Measurements from ENCODE around the gene GJD2.
A peak's percentile ranks its signal among the peaks of the same experiment; 100 is the strongest.

Gene GJD2

GRCh38 chr15:34754674-34755418 lies at the start of gene GJD2:
Gene GJD2, minus strand, starts transcription at chr15:34754998. Its CDS starts 510 bp downstream, at chr15:34754488.
- peak; percentile 55 for DNase-seq (ENCODE audit: low read depth, low spot score)

GRCh38 chr15:34804113-34804512 lies 49.3 kb upstream of the GJD2 start:
- no peak for DNase-seq (ENCODE audit: low read depth, low spot score)

- DNase-seq (ENCODE audit: low read depth, low spot score) = no peak
Measured at GRCh38 chr15:34802803-34803750, 48.3 kb upstream of the GJD2 start.

GRCh38 chr15:34802371-34802770 lies 47.6 kb upstream of the GJD2 start:
- no peak for DNase-seq (ENCODE audit: low read depth, low spot score)

GRCh38 chr15:34799149-34800101 lies 44.6 kb upstream of the GJD2 start:
- peak; percentile 90 for DNase-seq (ENCODE audit: low read depth, low spot score)

GRCh38 chr15:34796847-34797435 lies 42.1 kb upstream of the GJD2 start:
- DNase-seq (ENCODE audit: low read depth, low spot score) = no peak

GRCh38 chr15:34795267-34796081 lies 40.7 kb upstream of the GJD2 start, which contains the start of gene ACTC1:
Gene ACTC1, minus strand, starts transcription at chr15:34795549. Its CDS starts 741 bp downstream, at chr15:34794808.
- peak; percentile 79 for DNase-seq (ENCODE audit: low read depth, low spot score)

- no peak for DNase-seq (ENCODE audit: low read depth, low spot score)
Measured at GRCh38 chr15:34794590-34795206, 39.9 kb upstream of the GJD2 start.

GRCh38 chr15:34793901-34794300 lies 39.1 kb upstream of the GJD2 start:
- DNase-seq (ENCODE audit: low read depth, low spot score) = no peak

- no peak for DNase-seq (ENCODE audit: low read depth, low spot score)
Measured at GRCh38 chr15:34793071-34793470, 38.3 kb upstream of the GJD2 start.

GRCh38 chr15:34791701-34792100 lies 36.9 kb upstream of the GJD2 start:
- DNase-seq (ENCODE audit: low read depth, low spot score) = no peak

GRCh38 chr15:34790121-34790520 lies 35.3 kb upstream of the GJD2 start:
- DNase-seq (ENCODE audit: low read depth, low spot score) = no peak

- no peak for DNase-seq (ENCODE audit: low read depth, low spot score)
Measured at GRCh38 chr15:34789326-34789725, 34.5 kb upstream of the GJD2 start.

GRCh38 chr15:34786206-34786605 lies 31.4 kb upstream of the GJD2 start:
- DNase-seq (ENCODE audit: low read depth, low spot score) = no peak

GRCh38 chr15:34783991-34784390 lies 29.2 kb upstream of the GJD2 start:
- no peak for DNase-seq (ENCODE audit: low read depth, low spot score)

GRCh38 chr15:34783431-34783830 lies 28.6 kb upstream of the GJD2 start:
- no peak for DNase-seq (ENCODE audit: low read depth, low spot score)

- no peak for DNase-seq (ENCODE audit: low read depth, low spot score)
Measured at GRCh38 chr15:34782901-34783300, 28.1 kb upstream of the GJD2 start.

- no peak for DNase-seq (ENCODE audit: low read depth, low spot score)
Measured at GRCh38 chr15:34780725-34781124, 25.9 kb upstream of the GJD2 start.

- no peak for DNase-seq (ENCODE audit: low read depth, low spot score)
Measured at GRCh38 chr15:34776606-34777105, 21.9 kb upstream of the GJD2 start.

Measured in ELF-1 (cell line).